GM03348 (cell line): ENCODE results near the gene MAZ.

ENCODE experiments used
- DNase-seq: peaks from one replicate; pipeline ENCODE4 v3.0.0; 2012; ENCODE audit warnings: low spot score

The MAZ gene

GRCh38 chr16:29857133-29857760, 50.9 kb downstream of the MAZ start:
- peak; percentile 72 for DNase-seq

- no peak for DNase-seq
These were observed 52.0 kb downstream of the MAZ start for GRCh38 chr16:29858149-29858849.

- DNase-seq: no peak
These were observed 52.6 kb downstream of the MAZ start for GRCh38 chr16:29858974-29859373.

GRCh38 chr16:29860218-29860617, 53.9 kb downstream of the MAZ start:
- DNase-seq: no peak
